Hypothalamus (tissue), 51 donors: ENCODE data around the gene MNT.
A peak's percentile ranks its signal among the peaks of the same experiment; 100 is the strongest.
"Not testable (repeated sequence)": the region's sequence is repeated elsewhere in the genome, so short reads cannot be mapped to it uniquely, and the experiment has no call there.

Source experiments
- DNase-seq, 51 donors: peaks; one replicate each; lab custom pipeline; 2025; lab: John Stamatoyannopoulos, UW

Gene MNT, protein sequence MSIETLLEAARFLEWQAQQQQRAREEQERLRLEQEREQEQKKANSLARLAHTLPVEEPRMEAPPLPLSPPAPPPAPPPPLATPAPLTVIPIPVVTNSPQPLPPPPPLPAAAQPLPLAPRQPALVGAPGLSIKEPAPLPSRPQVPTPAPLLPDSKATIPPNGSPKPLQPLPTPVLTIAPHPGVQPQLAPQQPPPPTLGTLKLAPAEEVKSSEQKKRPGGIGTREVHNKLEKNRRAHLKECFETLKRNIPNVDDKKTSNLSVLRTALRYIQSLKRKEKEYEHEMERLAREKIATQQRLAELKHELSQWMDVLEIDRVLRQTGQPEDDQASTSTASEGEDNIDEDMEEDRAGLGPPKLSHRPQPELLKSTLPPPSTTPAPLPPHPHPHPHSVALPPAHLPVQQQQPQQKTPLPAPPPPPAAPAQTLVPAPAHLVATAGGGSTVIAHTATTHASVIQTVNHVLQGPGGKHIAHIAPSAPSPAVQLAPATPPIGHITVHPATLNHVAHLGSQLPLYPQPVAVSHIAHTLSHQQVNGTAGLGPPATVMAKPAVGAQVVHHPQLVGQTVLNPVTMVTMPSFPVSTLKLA

DNA sequence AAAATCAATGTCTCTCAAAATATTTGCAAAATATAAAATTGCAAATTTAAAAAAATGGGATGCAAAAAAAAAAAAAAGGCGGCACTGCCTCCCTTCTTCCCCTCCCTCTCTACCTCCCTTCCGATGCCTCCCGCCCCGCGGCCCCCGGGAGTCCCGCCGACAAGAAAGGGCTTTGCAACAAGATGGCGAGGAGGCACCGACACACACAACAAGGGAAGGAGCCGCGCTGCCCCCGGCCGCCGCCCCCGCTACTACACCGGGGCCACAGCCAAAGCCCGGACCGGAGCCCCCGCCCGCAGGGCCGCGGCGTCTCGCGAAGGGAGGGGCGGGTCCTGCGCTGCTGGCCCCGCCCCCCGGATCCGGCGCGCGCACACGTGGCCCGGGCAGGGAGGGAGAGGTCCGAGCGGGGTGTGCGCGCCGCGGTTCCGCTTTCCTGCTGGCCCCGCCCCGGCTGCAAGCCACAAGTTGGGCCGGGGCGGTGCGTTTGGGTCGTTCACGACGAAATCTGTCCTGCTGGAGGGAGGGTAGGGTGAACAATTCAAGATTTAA lies at the start of gene MNT:
MNT (minus strand) TSS at position 184 of the 549 bp plus-strand sequence. CDS start 348 bp downstream, outside the sequence.
- DNase-seq = peak in 48 of 51 donors; percentile 73 to 98 (median 93)

DNA sequence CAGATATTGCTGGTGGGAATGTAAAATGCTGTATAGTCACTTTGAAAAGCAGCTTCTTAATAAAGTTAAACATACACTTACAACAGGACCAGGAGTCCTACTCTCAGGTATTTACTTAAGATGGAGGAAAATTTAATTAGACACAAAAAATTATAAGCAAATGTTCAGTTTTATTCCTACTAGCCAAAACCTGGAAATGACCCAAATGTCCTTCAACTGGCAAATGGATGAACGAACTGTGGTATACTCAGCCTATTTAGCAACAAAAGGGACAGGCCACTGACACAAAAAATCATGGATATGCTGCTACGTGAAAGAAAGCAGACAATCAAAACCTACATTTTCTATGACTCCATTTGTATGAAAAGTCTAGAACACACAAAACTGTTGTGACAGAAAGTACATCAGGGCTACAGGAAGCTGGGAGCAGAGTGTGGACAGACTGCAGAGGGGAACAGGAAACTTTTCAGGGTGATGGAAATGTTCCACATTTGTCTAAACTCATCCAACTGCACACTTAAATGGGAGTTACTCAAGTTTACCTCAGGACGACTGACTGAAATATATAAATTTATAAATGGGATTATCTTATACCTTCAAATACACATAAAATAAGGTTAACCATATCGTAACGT lies 49.3 kb upstream of the MNT start:
- no peak for DNase-seq

DNA sequence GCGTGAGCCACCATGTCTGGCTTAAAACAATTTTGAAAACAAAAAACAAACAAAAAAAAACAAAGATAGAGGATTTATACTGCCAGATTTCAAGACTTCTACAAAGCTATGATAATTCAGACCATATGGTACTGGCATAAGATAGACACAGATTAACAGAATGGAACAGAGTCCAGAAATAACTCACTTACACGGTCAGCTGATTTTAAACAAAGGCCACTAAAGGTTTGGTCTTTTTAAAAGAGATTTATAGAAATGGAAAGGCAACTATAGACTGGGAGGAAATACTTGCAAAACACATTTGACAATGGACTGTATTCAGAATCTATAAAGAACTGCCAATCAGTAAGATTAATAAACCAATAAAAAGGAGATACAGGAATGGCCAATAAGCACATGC lies 48.6 kb upstream of the MNT start:
- no peak for DNase-seq

DNA sequence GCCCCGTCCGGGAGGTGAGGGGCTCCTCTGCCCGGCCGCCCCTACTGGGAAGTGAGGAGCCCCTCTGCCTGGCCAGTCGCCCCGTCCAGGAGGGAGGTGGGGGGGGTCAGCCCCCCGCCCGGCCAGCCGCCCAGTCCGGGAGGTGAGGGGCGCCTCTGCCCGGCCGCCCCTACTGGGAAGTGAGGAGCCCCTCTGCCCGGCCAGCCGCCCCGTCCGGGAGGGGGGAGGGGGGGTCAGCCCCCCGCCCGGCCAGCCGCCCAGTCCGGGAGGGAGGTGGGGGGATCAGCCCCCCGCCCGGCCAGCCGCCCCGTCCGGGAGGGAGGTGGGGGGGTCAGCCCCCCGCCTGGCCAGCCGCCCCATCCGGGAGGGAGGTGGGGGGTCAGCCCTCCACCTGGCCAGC lies 46.6 kb upstream of the MNT start:
- DNase-seq = not testable (repeated sequence)

DNA sequence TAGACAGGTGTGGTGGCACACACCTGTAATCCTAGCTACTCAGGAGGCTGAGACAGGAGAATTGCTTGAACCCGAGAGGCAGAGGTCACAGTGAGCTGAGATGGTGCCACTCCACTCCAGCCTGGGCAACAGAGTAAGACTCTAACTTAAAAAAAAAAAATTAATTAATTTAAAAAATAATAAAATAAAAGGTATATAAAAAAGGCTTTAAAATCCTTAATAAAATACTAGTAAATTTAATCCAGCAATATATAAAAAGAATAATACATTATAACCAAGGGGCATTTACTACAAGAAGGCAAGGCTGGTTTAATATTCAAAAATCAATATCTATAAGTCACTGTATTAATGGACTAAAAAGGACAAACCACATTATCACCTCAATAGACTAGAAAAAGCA lies 44.8 kb upstream of the MNT start:
- DNase-seq = no peak

DNA sequence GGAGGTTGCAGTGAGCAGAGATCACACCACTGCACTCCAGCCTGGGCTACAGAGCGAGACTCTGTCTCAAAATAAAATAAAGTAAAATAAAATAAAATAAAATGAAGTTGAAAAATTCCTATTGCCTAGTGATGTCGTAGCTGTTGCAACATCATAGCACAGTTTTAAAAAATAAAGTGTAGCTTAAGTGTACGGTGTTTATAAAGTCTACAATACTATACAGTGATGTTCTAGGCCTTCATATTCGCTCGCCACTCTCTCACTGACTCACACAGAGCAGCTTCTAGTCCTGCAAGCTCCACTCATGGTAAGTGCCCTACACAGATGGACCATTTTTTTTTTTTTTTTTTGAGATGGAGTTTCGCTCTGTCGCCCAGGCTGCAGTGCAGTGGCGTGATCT lies 43.5 kb upstream of the MNT start:
- no peak for DNase-seq

DNA sequence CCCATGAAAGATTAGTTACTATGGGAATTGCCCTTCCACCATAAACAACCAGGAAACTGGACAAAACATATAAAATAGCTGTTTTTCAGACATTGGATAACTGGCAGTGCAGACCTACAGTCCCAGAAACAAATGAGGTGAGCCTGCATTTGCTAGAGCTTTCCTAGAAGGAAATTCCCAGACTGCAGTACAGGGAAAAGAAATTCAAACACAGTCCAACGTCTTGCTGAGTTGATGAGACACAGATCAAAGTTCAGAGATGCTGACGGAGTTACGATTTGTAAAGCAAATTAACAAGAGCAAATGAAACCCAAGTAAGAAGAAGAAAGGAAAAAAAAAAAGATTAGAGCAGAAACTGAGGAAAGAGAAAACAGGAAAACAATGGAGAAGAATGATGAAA lies 41.3 kb upstream of the MNT start:
- no peak for DNase-seq

DNA sequence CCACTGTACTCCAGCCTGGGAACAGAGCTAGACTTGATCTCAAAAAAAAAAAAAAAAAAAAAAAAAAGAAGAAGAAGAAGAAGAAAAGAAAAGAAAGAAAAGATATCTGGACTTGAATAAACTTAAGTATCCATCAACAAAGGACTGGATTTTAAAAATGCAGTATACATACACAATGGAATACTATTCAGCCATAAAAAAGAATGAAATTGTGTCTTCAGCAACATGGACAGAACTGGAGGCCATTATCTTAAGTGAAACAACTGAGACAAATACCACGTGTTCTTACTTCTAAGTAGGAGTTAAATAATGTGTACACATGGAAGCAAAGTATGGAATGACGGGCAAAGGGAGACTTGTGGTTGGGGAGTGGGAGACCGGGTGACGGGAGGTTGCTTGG lies 40.1 kb upstream of the MNT start:
- no peak for DNase-seq

DNA sequence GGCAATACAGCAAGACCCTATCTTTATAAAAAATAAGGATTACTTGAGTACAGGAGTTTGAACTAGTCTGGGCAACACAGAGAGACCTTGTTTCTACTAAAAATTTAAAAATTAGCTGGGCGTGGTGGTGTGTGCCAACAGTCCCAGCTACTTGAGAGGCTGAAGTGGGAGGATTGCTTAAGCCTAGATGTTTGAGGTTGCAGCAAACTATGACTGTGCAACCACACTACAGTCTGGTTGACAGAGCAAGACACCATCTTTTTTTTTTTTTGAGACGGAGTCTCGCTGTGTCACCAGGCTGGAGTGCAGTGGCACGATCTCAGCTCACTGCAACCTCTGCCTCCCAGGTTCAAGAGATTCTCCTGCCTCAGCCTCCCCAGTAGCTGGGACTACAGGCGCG lies 39.1 kb upstream of the MNT start:
- not testable (repeated sequence) for DNase-seq

DNA sequence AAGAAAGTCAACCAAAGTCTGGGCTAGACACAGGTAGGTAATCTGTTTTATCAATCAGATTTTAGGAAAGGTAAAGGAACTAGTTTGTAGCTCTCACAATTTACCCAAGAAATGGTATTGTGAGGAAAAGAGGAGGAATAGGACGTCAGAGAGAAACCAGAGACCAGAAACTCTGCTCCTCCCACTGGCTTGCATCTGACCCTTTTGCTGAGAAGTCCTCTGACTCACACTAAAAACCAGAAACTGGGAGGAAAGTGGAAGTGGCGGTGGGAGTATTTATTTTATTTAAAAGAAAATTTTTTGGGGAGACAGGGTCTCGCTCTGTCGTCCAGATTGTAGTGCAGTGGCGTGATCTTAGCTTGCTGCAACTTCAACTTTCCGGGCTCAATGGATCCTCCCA lies 38.0 kb upstream of the MNT start:
- DNase-seq = no peak

DNA sequence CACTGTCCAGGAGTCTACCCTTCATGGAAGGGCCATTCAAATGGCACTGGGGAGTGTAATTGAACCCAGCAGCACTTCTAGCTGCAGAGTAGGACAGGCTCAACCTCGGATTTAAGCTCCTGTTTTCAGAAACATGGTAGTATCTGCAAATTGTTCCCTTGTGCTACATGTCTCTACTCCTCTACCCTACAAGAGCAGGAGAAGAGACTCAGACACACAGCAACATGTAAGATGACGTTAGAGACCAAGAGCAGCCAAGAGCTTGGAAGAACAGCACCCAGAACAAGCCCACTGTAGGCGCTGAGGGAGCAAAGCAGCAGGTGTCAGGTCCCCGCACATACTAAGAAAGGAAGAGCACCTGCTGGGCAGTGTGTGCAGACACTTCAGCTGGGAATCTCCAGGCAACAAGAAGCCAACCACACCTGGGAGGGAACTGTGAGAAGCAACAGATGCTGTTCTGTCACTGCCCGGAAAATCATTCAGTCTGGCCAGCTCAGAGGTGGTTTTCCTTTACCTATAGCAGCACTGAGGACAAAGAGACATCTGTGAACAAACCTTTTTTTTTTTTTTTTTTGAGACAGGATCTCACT lies 35.6 kb upstream of the MNT start:
- DNase-seq = no peak

DNA sequence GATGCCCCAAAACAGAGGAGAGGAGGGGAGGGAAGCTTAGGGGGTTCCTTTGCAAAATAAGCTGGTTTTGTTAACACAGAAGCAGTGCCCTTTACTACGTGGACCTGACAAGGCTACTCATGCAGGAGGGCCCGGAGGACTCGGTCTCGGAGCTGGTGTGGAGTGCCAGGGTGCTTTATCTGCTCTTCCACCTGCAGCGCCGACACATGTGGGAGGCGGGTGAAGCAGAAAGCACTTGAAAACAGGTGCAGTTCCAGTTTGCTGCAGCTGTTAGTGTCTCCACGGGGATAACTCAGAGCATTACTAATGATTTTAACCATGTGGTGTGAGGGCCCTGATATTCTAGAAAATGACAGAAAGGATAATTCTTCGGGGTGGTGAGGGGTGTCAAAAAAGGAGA lies 35.0 kb upstream of the MNT start:
- peak in 8 of 51 donors; percentile 8 to 53 (median 42) for DNase-seq

DNA sequence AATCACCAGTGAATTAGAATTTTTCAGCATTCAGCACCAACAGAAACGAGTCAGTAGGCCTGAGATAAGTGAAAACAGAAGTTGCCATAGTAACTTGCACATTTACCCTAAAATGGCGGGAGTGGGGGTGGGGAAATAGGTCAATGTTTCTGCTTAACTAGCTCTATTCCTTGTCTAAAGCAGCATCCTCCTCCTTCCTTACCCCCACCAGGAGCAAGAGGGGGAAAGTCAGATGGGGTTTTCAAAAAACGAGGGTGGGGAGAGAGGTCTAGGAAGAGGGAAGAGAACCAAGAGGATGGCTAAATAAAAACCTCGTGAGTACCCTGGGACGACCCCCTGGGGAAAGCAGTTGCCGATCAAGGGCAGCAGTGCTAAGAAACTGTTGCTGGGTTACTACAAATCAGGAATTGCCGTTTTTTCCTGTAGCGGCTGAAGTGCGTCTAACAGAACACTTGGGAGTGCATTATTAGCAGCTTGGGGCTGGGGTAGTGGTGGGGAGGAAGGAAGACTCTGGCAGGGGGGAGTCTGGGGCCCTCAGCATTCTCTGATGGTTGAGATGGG lies 34.4 kb upstream of the MNT start:
- DNase-seq = peak in 22 of 51 donors; percentile 30 to 73 (median 52)

DNA sequence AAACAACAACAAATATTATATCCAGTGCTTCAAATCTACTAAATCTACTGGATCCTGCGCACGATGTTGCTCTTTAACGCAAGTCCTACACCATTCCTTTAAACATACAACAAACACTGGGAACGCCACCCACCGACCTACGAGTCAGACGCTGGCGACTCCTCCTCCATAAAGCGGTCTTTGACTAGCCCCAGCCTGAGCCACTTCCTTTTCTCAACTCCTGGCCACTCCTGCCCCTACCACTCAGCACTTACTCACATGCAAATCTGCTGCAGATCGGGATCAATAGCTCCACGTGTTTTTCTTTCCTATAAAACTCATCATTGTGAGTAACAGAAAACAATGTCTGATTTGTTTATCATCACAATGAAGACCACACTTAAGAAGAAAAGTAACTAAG lies 32.8 kb upstream of the MNT start:
- DNase-seq = peak in 1 of 51 donors; percentile 21

DNA sequence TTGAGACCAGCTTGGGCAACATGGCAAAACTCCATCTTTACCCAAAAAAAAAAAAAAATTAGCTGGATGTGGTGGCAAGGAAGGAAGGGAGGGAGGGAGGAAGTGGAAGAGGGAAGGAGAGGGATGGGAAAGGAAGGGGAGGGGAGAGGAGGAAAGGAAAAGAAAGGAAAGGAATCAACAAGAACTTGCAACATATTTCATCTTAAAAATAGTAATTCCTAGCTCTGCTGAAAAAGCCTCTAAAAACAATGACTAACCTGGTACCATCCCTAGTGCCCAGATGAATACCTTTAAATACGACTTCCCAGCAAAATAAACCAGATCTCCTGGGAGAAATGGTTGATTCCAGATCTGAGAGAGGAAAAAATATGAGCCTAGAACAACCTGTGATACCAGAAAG lies 27.1 kb upstream of the MNT start:
- no peak for DNase-seq

DNA sequence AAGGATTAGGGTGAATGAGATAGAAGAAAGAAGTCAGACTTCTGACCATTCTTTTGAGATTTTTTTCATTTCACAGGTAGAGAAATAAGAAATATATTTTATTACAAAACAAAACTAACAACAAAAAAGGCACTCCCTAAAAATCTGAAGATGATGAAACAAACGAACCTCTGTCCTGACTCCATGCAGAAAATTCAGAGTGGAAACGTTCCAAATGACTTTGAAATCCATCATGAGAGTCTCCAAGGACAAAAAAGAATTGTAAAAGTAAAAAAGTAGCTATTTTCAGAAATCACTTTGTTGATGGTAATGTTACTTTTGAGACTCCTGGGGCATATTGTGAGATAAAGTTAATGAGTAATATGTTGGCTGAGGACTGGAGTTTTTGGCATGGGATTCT lies 26.4 kb upstream of the MNT start:
- DNase-seq = no peak

DNA sequence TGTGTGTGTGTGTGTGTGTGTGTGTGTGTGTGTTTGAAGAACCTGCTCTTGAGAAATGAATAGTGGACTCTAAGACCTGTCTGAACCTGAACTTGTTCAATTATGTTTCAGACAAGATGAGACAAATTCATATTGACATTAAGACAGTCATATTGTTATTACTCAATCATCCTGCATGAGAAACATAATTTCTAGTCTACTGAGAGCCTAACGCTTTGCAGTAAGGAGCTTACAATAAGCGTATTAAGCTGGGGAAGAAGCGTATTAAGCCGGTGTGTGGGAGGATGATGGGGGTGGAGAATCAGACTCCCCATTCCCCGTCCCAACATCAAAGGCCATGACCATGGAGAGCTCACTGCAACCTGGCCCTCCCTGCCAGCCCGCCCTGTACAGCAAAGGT lies 22.4 kb upstream of the MNT start:
- no peak for DNase-seq

DNA sequence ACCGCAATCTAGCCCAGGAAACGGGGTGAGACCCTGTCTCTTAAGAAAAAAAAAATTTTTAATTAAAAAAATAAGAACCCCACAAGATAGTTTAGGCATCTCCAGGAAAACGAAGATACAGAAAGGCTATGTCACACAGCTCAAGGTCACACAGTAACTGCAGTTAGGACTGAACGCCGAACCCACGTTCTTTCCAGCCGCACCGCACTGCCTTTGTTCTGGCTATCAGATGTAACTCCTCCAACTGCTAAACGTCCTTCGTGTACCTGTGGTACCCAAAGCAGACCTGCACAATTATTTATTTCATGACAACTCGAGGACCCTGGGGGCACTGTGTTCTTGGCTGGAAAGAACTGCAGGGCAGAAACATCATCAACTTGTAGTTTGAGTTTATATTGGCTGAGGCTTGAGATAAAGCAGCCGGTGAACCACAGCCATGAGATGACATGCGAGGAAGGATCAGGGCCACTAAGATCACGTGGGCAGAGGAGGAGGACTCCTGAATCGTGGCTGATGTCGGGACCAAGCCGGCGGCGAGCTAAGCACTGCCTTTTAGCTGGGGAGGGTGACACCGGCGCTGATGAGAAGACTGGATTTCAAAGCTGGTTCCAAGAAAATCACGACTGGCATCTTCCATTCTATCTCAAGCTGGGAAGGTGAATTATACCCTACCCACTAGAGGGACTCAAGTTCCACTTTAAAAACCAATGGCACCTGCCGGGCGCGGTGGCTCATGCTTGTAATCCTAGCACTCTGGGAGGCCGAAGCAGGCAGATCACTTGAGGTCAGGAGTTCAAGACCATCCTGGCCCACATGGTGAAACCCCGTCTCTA lies 20.7 kb upstream of the MNT start:
- peak in 2 of 51 donors; percentile 6 to 23 for DNase-seq

DNA sequence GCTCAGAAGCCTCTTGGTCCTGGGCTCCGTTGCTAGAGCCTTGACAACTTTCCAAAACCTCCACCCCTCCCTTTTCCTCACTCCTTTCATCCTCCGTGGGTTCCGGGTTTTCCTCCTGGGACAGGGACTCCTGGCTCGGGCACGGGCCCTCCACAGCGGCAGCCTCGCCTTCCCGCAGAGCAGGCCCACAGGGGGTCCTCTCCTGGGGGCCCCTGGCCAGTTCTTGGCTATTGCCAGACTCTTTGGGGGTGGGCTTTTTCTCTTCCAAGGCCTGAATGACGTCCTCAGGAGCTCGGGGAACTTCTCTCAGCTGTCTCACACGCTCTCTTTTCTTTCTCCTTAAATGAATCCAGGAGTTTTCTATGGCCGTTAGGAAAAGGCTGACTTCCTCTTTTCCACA lies 19.3 kb upstream of the MNT start:
- peak in 5 of 51 donors; percentile 14 to 40 (median 25) for DNase-seq

DNA sequence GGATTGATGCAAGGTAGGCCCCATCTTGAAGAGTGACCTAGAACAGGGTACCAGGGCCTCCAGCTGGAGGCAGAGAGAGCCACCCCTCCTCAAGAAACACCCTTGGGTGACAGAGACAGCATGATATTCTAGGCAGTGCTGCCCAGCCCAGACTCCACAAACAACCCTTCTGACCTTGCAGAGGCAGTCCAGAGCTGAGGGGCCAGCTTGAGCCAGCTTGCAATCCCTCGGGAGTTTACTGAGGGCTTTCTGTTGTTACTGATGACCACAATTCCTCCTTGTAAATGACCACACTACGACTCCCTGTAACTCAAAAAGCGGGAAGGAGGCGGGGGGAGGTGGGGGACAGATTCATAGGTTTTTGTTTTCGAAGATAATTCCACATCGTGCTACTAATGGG lies 18.6 kb upstream of the MNT start:
- no peak for DNase-seq
